ENCODE measurements around the gene BEND3.
A peak's percentile ranks its signal among the peaks of the same experiment; 100 is the strongest.
"Not testable (repeated sequence)": the region's sequence is repeated elsewhere in the genome, so short reads cannot be mapped to it uniquely, and the experiment has no call there.

Gene BEND3

DNA sequence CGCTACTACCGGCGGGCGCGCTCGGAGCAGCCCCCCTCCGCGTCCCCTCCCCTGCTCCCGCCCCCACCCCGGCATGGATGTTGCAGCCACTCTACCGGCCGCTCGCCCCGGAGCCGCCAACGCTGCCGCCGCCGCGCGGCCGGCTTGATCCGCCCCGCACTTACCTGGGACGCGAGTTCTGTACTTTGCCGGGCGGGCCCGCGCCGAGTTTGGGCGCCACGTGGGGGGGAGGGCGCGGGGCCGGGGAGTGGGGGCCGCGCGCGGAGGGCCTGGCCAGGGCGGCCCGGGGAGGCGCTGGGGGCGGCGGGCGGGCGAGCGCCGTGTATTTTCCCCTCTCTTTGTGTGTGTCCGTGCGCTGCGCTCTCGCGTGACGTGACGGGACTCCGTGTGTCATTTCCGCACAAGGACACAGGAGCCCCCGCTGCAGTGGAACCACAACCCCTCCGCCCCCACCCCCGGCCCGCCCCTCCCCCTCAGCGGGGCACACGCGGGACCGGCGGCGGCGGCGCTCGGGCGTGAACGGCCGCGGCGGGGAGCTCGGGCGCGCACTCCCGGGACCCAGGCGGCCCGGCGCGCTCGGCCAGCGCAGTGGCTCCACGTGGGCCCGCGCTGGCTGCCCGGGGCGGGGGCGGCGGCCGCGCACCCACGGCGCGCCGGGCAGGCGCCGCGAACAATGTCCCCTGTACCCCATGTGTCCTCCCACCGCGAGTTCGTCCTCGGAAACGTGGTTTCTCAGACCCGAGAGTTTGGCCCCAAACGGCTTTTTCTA, at the start of gene BEND3:
Gene BEND3 (minus strand): TSS at position 590 of the 769 bp plus-strand sequence. CDS start 16,230 bp downstream, outside the sequence.
- peak; percentile 43 for DNase-seq

DNA sequence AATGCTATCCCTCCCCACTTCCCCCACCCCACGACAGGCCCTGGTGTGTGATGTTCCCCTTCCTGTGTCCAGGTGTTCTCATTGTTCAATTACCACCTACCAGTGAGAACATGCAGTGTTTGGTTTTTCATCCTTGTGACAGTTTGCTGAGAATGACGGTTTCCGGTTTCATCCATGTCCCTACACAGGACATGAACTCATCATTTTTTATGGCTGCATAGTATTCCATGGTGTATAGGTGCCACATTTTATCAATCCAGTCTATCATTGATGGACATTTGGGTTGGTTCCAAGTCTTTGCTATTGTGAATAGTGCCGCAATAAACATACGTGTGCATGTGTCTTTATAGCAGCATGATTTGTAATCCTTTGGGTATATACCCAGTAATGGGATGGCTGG, 49.0 kb upstream of the BEND3 start:
- DNase-seq = not testable (repeated sequence)

- DNase-seq = no peak
These were observed 46.2 kb upstream of the BEND3 start for GRCh38 chr6:107161521-107161920.

DNA sequence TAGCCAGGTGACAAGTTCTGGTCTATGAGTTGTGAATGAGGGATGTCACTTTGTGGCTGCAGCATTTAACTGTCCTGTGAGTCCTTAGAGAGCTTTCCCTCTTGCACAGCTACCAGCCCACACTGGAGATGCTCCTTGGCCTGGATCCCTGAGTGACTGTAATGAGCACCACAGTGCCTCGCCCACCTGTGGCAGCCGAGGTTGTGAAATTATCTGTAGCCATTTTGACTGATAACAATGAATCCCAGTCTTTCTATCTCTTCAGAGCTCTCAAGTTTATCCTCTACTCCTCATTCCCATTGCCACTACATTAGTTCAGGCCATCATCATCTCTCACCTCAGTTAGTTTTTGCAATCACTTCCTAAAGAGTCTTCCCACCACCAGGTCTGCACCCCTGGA, 41.3 kb upstream of the BEND3 start:
- no peak for DNase-seq

- no peak for DNase-seq
These were observed 39.5 kb upstream of the BEND3 start for GRCh38 chr6:107154801-107155160.

DNA sequence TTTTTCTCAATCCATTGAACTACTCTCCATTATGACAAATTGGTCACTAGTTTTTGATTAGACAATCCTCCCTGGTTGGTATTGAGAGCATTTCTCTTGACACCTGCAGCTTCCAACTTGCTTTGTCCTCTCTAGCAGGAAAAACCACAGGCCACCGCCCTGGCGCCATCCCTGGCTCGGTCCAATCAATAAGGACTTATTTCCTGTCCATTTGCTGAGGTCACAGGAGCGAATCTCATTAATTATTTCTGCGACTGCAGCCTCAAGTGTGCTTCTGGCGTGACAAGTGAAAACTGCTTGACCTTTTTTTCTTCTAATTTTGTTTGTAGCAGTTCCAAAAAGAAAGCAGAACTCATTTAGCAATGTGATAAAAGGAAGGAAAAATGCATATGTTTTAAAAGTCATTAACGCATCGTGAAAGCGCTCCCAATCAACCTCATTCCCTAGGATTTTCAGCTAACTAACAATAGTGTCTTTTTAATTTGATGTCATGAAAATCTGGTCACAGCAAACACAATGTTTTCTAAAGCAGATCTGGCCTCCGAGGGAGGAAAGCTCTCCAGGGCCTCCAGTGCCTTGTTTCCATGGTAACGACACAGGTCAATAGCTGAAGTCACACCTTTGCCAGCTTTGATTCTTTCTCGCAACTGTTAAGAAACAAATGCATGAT, 39.0 kb upstream of the BEND3 start:
- DNase-seq = no peak

DNA sequence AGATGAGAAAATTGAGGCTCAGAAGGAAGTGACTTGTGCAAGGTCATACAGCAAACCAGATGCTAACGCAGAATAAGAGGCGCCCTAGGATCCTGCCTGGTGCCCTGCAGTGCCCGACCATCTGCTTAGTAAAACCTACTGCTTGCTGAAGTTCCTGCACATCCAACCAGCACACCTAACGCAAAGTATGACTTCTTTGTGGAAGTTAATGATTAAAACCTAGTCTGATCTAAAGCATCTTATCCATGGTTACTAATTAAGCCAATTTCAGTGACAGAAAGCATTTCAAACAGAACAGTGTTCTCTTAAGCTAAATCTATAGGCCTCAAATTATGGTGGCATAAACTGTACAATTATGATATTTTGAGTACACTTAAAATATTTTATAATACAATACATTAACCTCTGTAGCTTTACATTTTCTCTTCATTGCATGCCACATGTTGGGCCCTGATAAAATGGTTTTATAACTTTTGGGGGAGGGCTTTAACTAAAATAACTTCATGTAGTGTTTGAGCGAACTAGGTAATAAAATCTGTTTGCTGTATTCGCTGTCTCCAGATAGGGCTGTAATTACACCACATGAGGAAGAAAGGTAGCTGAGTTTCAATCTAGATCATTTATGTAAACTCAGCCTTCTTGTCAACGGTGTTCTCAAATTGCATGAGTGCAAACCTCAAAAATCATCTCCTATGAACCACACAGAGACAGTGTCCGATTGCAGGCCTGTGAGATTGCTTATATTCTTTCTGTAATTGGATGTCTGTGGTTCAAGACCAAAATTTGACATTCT, 37.5 kb upstream of the BEND3 start:
- DNase-seq = no peak

GRCh38 chr6:107144666-107145065, 29.4 kb upstream of the BEND3 start:
- DNase-seq = no peak

- no peak for DNase-seq
These were observed 28.7 kb upstream of the BEND3 start for GRCh38 chr6:107144014-107144413.

- DNase-seq = no peak
These were observed 25.3 kb upstream of the BEND3 start for GRCh38 chr6:107140581-107140980.

GRCh38 chr6:107136324-107136723, 21.0 kb upstream of the BEND3 start:
- DNase-seq = not testable (repeated sequence)

- DNase-seq = not testable (repeated sequence)
These were observed 19.8 kb upstream of the BEND3 start for GRCh38 chr6:107135048-107135680.

DNA sequence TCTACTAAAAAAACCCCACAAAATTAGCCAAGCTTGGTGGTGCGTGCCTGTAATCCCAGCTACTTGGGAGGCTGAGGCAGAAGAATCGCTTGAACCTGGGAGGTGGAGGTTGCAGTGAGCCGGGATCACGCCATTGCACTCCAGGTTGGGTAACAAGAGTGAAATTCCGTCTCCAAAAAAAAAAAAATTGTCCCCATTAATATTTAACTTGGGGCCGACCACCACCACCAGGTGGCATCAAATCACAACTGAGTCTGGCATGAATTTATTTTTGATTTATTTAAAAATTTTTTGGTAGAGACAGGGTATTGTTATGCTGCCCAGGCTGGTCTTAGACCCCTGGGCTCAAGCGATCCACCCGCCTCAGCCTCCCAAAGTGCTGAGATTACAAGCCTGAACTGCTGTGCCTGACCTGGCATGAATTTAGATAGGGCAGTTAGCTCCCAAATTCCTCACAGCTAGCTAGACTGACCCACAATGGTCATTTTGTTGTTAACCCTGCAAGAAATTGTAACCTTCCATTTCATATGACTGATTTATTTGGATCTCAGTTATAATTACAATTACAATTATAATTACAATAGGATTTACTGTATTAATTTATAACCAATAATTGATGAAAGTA, 17.1 kb upstream of the BEND3 start:
- no peak for DNase-seq

- DNase-seq = no peak
These were observed 14.1 kb upstream of the BEND3 start for GRCh38 chr6:107129370-107129925.

DNA sequence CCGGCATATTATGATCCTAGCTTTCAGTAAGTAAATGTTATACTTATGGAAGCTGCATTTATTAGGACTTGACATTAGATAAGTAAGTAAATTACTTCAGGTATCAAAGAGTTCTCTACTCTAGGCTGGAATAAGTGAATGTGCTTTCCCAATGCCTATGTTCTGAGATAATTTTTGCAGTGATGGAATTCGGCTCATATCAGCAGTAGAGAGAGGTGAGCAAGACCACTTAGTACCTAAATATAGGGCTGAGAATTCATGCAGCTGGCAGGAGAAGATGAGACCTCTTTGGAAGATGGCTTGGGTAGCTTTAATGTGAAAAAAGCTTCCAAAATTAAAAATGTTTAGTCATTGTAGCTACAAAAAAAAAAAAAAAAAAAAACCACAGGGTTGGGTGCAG, 13.3 kb upstream of the BEND3 start:
- no peak for DNase-seq

DNA sequence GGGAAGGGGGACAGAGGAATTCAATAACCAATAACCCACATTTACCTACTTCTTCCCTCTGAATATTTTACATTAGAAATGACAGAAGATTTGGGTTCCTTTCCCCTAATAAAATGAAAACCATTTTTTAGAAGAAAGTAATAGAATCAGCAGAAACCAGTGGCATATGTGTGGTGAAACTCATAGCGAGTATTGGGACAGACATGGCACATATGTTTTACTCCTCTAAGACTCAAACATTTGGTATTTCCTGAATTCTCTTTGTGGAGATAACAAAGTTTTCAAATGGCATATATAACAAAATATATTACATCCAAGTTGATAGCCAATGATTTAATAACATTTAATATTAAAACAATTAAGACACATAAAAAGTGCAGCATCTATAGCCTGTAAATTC, 12.9 kb upstream of the BEND3 start:
- no peak for DNase-seq

GRCh38 chr6:107125771-107126170, 10.5 kb upstream of the BEND3 start:
- DNase-seq = no peak

DNA sequence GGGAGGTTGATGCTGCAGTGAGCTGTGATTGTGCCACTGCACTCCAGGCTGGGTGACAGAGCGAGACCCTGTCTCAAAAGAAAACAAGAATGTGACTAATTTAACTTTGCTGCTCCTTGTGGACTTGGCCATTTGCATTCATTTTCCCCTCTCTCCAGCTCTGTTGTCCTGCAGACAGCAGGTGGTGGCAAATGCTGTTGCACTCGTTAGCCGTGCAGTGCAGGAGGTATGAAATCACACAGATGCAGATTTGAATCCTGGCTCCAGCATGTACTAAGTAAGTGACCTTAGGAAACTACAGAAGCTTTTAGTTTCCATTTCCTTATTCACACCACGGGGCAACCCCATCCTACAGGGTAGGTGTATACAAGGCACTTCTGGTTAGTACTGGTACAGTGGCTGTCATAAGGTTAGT, 9.6 kb upstream of the BEND3 start:
- DNase-seq = no peak

DNA sequence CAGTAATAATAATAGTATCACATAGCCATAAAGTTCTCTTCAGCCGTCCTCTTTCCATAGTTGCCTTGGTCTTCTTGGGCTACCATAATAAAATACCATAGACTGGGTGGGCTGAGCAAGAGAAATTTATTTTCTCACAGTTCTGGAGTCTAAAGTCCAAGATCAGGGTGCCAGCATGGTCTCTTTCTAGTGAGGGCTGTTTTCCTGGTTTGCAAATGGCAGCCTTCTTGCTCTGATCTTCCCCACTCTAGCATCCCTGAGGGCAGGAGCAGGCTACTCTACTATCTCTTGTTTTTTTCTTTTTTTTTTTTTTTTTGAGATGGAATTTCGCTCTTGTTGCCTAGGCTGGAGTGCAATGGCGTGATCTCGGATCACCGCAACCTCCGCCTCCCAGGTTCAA, 8.2 kb upstream of the BEND3 start:
- no peak for DNase-seq

- no peak for DNase-seq
These were observed 7.4 kb upstream of the BEND3 start for GRCh38 chr6:107122748-107123147.

GRCh38 chr6:107121964-107122495, 6.7 kb upstream of the BEND3 start:
- DNase-seq = no peak

GRCh38 chr6:107121266-107121665, 6.0 kb upstream of the BEND3 start:
- no peak for DNase-seq
